Hematopoietic multipotent progenitor cell treated with erythropoietin and hydrocortisone succinate and interleukin-3 and kit ligand, for 17 days (in vitro differentiated cells): ENCODE measurements around the gene LRRC72.
"Not testable (repeated sequence)": the region's sequence is repeated elsewhere in the genome, so short reads cannot be mapped to it uniquely, and the experiment has no call there.

ENCODE experiments used
- DNase-seq: peaks from one replicate; pipeline ENCODE4 v3.0.0-alpha.2; 2015; ENCODE audit warnings: low spot score

Gene LRRC72

GRCh38 chr7:16526742-16527540 is at the start of gene LRRC72:
Gene LRRC72, plus strand, starts transcription at chr7:16526825. Its CDS starts 128 bp downstream, at chr7:16526953.
- DNase-seq, result no peak

- DNase-seq, result no peak
Measured at GRCh38 chr7:16479161-16479560, 47.5 kb upstream of the LRRC72 start.

GRCh38 chr7:16479591-16479990 is 47.0 kb upstream of the LRRC72 start:
- DNase-seq, result no peak

GRCh38 chr7:16484453-16485158 is 42.0 kb upstream of the LRRC72 start:
- DNase-seq, result no peak

- DNase-seq, result no peak
Measured at GRCh38 chr7:16491148-16491547, 35.5 kb upstream of the LRRC72 start.

GRCh38 chr7:16492513-16493062 is 34.0 kb upstream of the LRRC72 start:
- DNase-seq, result no peak

GRCh38 chr7:16493266-16493665 is 33.4 kb upstream of the LRRC72 start:
- no peak for DNase-seq

- DNase-seq, result no peak
Measured at GRCh38 chr7:16494551-16494950, 32.1 kb upstream of the LRRC72 start.

- DNase-seq, result no peak
Measured at GRCh38 chr7:16494955-16495719, 31.5 kb upstream of the LRRC72 start.

- DNase-seq, result no peak
Measured at GRCh38 chr7:16498122-16498521, 28.5 kb upstream of the LRRC72 start.

- DNase-seq, result no peak
Measured at GRCh38 chr7:16502303-16502702, 24.3 kb upstream of the LRRC72 start.

- no peak for DNase-seq
Measured at GRCh38 chr7:16504019-16504418, 22.6 kb upstream of the LRRC72 start.

GRCh38 chr7:16506422-16506821 is 20.2 kb upstream of the LRRC72 start:
- DNase-seq, result not testable (repeated sequence)

GRCh38 chr7:16509829-16510228 is 16.8 kb upstream of the LRRC72 start:
- no peak for DNase-seq

- DNase-seq, result no peak
Measured at GRCh38 chr7:16511314-16511713, 15.3 kb upstream of the LRRC72 start.

GRCh38 chr7:16512097-16512496 is 14.5 kb upstream of the LRRC72 start:
- DNase-seq, result no peak

GRCh38 chr7:16514271-16514670 is 12.4 kb upstream of the LRRC72 start:
- DNase-seq, result no peak

GRCh38 chr7:16514729-16515128 is 11.9 kb upstream of the LRRC72 start:
- DNase-seq, result no peak

- DNase-seq, result no peak
Measured at GRCh38 chr7:16515785-16516685, 10.6 kb upstream of the LRRC72 start.

GRCh38 chr7:16519985-16520384 is 6.6 kb upstream of the LRRC72 start:
- DNase-seq, result not testable (repeated sequence)

- no peak for DNase-seq
Measured at GRCh38 chr7:16524332-16524731, 2.3 kb upstream of the LRRC72 start.
